ENCODE results near the gene MYMK.

Gene MYMK

DNA sequence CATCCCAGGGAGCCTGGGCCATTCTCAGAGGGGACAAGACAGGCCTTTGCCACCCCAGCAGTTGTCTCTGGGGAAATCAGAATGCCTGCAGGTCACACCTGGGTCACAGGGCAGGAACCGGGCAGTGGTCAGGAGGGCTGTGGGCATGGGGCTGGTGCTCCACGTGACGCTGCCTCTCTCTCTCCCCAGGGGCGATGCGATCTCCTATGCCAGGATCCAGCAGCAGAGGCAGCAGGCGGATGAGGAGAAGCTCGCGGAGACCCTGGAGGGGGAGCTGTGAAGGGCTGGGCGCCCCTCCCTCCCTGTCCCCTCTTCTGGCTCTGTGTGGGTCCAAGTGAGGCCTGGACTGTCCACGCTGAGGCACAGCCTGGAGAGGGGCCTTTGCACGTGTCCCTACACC lies 56.4 kb downstream of the MYMK start:
- no peak for DNase-seq (ENCODE audit: low read depth)

DNA sequence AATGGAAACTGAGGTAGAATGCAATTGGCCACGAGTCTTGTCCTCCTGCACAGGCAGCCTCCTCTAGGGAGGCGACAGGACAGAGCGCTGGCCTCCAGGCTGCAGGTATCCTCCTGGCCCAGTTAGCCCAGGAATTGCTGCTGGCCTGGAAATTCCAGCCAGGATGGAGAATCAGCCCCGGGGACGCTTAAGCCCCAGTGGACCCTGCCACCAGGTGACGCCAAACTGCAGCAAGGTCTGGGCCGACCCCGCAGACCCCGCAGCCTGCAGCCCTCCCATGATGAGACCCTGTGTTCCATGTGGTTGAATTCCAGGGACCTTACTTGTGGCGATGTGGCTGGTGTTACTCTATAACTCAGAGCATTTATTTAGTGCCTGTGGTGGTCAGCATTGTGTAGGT lies 57.7 kb downstream of the MYMK start:
- DNase-seq (ENCODE audit: low read depth), result no peak

DNA sequence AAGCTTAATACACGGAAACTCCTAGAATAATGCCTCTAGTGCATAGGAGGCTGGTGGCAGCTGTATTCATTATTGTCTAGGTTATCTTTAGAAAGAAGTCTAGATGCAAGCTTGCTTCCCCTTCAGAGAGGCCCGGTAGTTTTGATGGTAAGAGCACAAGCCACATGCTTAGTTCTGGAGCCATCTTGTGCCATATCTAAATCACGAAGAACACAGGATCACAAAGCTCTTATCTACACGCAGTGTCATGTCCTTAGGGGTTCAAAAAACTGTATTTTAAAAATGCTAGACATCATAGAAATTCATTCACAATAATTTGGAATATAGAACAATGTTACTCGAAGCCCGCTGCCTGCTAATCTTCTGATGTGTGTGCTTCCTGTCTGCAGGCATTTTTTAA lies 58.8 kb downstream of the MYMK start:
- DNase-seq (ENCODE audit: low read depth), result no peak

DNA sequence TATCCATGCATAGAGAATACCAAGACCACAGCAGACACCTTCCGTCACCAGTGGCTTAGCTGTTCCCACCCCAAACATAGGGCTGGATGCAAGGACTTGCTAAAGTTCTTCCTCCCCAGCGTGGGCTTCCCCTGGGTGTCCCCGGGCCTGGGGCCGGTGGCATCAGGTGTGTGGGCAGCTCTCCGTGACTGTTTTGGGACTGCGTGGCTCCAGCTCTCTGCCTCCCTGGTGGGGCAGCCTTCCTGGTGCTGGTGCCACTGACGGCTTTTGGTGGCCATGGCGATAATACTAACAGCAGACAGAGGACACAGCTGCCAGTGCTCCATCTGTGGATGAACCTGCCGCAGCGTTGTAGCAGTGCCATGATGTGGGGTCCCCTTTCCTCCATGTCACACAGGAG lies 60.1 kb downstream of the MYMK start:
- DNase-seq (ENCODE audit: low read depth), result no peak

Measured in T follicular helper cell (primary cell).